HFF-Myc (cell line): ENCODE measurements around the gene CSNK1E.

ENCODE experiments used
- DNase-seq: peaks from one replicate; pipeline ENCODE4 v3.0.0-alpha.2; 2011; ENCODE audit warnings: low read depth; ENCODE audit errors: extremely low read depth
- H3K4me3 ChIP-seq: replicated peaks from 2 replicates; pipeline ENCODE4 v1.5.1; 2011; ENCODE audit warnings: low read depth, mild to moderate bottlenecking, control low read depth, low read length
- TF ChIP-seq, protein P1 (sequence below): IDR thresholded peaks from 2 replicates; pipeline ENCODE4 v1.5.1; 2012; ENCODE audit warnings: mild to moderate bottlenecking, low read depth, low read length, control low read depth; ENCODE audit errors: missing control alignments

The CSNK1E gene

DNA sequence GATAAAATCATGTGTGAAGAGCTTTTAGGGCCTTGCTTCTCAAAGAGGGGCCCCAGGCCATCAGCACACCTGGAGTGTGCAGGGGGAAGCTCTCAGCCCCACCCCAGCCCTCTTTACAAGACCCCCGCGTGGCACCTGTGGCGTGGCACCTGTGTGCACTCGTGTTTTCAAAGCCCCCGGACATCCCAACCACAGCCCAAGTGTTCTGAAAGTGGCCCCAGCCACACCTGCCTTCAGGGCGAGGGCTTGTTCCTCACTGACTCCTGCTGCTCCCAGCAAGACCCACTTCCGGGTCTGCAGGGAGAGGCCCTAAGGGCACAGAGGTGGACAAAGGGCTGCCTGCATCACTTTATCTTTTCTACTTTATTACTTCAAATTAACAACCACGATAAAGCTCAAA lies 26.9 kb downstream of the CSNK1E start:
- no peak for DNase-seq
- TF ChIP-seq, protein P1, sequence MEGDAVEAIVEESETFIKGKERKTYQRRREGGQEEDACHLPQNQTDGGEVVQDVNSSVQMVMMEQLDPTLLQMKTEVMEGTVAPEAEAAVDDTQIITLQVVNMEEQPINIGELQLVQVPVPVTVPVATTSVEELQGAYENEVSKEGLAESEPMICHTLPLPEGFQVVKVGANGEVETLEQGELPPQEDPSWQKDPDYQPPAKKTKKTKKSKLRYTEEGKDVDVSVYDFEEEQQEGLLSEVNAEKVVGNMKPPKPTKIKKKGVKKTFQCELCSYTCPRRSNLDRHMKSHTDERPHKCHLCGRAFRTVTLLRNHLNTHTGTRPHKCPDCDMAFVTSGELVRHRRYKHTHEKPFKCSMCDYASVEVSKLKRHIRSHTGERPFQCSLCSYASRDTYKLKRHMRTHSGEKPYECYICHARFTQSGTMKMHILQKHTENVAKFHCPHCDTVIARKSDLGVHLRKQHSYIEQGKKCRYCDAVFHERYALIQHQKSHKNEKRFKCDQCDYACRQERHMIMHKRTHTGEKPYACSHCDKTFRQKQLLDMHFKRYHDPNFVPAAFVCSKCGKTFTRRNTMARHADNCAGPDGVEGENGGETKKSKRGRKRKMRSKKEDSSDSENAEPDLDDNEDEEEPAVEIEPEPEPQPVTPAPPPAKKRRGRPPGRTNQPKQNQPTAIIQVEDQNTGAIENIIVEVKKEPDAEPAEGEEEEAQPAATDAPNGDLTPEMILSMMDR: no peak
- no peak overlapping the region for H3K4me3 ChIP-seq

DNA sequence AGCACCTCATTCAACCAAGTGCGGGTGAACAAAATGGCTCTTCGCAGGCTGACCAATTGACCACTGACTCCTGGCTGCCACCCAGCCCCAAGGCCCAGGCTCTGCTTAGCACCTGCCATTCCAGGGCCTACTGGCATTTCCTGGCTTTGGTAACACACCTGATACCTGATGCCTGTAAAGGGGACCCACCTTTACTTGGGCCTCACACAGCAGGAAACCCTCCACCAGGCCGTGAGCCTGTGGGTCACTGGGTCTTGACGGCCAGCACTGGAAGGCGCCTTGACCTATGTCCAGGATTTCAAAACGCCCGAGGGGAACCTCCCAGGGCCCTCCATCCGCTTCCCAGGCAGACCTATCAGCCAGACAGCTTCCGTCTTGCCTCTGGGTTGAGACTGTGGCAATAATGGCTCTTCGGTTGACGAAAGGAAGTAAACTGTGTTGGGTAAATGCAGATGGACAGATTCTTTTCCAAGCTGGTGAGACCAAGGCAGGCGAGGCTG lies 27.6 kb downstream of the CSNK1E start:
- no peak for DNase-seq
- H3K4me3 ChIP-seq: no peak overlapping the region
- TF ChIP-seq, protein P1: no peak

DNA sequence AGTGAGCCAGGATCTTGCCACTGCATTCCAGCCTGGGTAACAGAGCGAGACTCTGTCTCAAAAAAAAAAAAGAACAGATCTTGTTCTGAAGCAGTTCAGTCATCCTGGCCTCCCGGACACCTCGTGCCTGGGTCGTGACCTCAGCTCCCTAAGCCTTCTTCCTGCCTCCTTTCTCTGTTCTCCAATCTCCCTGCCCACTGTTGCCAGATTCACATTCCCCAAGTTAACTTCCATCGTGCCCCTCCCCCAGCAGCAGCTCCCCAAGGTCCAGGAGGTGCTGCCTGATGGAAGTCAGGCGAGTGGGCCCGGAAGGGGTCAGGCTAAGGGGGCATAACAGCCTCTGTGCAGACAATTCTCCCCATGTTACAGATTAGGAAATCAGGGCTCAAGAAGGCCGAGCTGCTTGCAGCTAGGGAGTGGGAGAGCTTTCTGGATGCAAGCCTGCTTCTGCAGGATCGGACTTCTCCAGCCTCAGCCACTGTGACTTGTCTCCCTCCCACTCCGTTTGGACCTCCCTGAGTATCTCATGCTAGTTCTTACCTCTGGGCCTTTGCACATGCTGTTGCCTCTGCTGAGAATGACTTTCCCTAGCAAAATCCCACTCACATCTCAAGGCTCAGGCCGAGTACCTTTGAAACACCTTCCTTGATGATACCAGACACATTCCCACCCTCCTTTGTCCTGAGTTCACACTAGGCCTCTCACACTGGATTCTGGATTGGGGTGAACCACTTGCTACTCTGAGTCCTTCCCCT lies 30.1 kb downstream of the CSNK1E start:
- DNase-seq: no peak
- no peak overlapping the region for H3K4me3 ChIP-seq
- TF ChIP-seq, protein P1: no peak

DNA sequence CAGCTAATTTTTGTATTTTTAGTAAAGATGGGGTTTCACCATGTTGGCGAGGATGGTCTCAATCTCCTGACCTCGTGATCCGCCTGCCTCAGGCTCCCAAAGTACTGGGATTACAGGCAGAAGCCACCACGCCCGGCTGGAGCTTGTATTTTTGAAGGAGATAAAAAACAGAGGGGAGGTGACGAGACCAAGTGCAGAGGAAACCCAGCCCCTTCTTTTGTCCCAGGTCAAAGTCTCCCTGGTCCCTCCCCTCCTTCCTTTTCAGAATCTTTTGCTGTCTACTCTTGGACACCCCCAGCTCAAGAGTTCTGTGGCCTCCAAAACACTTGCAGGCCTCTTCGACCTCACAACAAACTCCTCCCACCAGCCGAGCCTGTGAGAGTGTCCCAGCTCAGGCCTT lies 32.2 kb downstream of the CSNK1E start:
- no peak overlapping the region for H3K4me3 ChIP-seq
- TF ChIP-seq, protein P1: no peak
- no peak for DNase-seq

DNA sequence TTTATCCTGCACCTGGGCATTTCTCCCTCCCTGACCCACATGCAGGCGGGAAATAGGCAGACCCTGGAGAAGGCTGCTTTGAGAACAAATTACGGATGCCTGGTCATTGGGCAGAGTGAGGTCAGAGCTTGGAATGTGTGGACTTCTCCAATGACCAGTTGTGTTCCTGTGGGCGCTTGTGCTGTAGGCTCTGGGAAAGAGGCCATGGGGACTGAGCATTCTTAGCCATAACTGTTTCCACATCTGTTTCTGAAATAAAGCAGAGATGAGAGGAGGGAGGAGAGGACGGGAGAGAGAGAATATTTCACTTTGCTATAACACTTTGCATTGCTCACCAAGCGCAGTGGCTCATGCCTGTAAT lies 33.2 kb downstream of the CSNK1E start:
- TF ChIP-seq, protein P1: no peak
- DNase-seq: peak; percentile 46
- H3K4me3 ChIP-seq: no peak overlapping the region

DNA sequence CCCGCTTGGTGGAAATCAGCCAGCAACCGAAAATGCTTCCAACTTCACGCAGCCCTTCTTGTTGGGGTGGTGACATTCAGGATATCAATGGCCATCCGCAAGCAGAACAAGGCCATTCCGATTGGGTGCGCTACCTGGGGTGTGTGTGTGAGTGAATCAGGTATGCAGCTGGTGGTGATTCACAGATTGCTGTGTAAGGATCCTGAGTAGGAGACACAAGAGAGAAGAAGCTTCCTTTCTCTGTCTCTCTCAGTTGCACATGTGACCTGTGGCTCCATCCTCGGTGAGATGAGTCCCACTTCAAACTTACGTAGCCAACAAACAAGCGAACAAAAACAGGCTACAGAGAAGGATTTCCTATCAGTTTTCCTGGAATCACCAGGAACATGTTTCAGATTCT lies 34.8 kb downstream of the CSNK1E start:
- TF ChIP-seq, protein P1: no peak
- no peak overlapping the region for H3K4me3 ChIP-seq
- DNase-seq: no peak

DNA sequence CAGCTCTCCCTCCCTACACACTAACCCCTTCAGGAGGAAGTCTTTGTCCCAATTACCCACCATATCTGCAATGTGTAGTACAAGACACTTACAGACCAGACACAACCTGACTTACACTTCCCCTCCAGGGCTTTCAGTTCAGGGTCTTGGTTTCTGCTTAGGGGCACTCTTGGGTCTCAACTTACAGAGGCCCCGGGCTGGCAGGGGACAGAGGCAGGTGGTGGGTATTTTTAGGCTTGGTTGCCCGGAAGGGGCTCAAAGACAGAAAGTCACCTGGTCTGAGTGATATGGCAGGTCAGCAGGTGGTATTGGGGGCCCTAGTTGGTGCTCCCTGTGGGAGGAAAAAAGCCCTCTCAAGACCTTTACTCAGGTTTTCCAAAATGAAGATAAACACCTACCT lies 41.1 kb downstream of the CSNK1E start:
- TF ChIP-seq, protein P1: no peak

More for the DNA sequence above, 41.1 kb downstream of the CSNK1E start:
- DNase-seq: no peak
- H3K4me3 ChIP-seq: no peak overlapping the region
